Endothelial cell of umbilical vein (primary cell): Measurements from ENCODE around the gene CASP5. TPM values are rescaled to one million over a fixed set of nuclear protein-coding genes. Genes with fewer than 3 reads are reported as not detected.

Experiments
- BruUV-seq: library from RNA; stranded (reverse); fragments of 400-500 nt; replicated peaks from 2 replicates; lab custom pipeline; 2021; lab: Mats Ljungman, UMichigan
- CTCF ChIA-PET: fragments of 300-600, 350-600 bp; sonication (Branson Sonifier 250); formaldehyde crosslinking; loops from one replicate; lab custom pipeline; 2021; ENCODE audit warnings: antibody characterized with exemption, inconsistent platforms; lab: Charles Lee
- POLR2A ChIA-PET: fragments of 300-600, 350-600 bp; sonication (Branson Sonifier 250); formaldehyde crosslinking; loops from one replicate; lab custom pipeline; 2021; ENCODE audit warnings: antibody characterized with exemption, inconsistent platforms; lab: Charles Lee
- DNase-seq: peaks from one replicate; pipeline ENCODE4 v3.0.0-alpha.2; 2011; ENCODE audit warnings: low read depth, low spot score
- FAIRE-seq: peaks from 2 replicates; lab custom pipeline; 2011; peaks lifted over from hg19 to GRCh38; lab: Jason Lieb, UNC
- H2AFZ ChIP-seq: 2 replicates; pipeline ENCODE4 v1.6.0; 2012; ENCODE audit warnings: low read depth, low read length, control low read depth, inconsistent platforms
- H3K27ac ChIP-seq: 2 replicates; pipeline ENCODE4 v1.5.1; 2011; ENCODE audit warnings: low read depth, mild to moderate bottlenecking, control low read depth, low read length, moderate library complexity; ENCODE audit not compliant: insufficient read depth
- H3K27me3 ChIP-seq, 2 experiments: 2 replicates each; pipeline versions ENCODE4 v1.6.0 to v1.6.1; 2011; ENCODE audit warnings: low read length in 2 of 2, mixed read lengths in 1 of 2; ENCODE audit not compliant: control insufficient read depth in 2 of 2, insufficient read depth in 2 of 2
- H3K36me3 ChIP-seq, 2 experiments: 2 replicates in 1 of 2; 3 replicates in 1 of 2; pipeline ENCODE4 v1.5.1; 2011; ENCODE audit warnings: low read length in 2 of 2, mild to moderate bottlenecking in 1 of 2, moderate library complexity in 1 of 2; ENCODE audit not compliant: control insufficient read depth in 2 of 2, insufficient read depth in 2 of 2; ENCODE audit errors: extremely low read depth in 1 of 2
- H3K4me1 ChIP-seq: 3 replicates; pipeline ENCODE4 v1.5.1; 2011; ENCODE audit warnings: mild to moderate bottlenecking, low read length; ENCODE audit not compliant: control insufficient read depth, insufficient read depth; ENCODE audit errors: extremely low read depth
- H3K4me2 ChIP-seq: 2 replicates; pipeline ENCODE4 v1.6.1; 2011; ENCODE audit warnings: low read length, control low read depth, mixed read lengths; ENCODE audit not compliant: insufficient read depth
- H3K4me3 ChIP-seq, 3 experiments: fragments of 200-600 bp in 1 of 3; sonication (generic), shearing (Covaris generic) in 1 of 3; replicated peaks in 1 of 3; 2 replicates each; pipeline ENCODE4 v1.5.1; 2011 to 2016; ENCODE audit warnings: control low read depth in 3 of 3, low read length in 3 of 3, mild to moderate bottlenecking in 2 of 3, inconsistent platforms in 1 of 3, low read depth in 1 of 3, moderate library complexity in 1 of 3; ENCODE audit not compliant: insufficient read depth in 1 of 3
- H3K79me2 ChIP-seq: 2 replicates; pipeline ENCODE4 v1.6.0; 2012; ENCODE audit warnings: low read length, inconsistent platforms; ENCODE audit not compliant: control insufficient read depth, insufficient read depth
- H3K9ac ChIP-seq: replicated peaks from 2 replicates; pipeline ENCODE3; 2011; ENCODE audit warnings: low read length, control low read depth; ENCODE audit not compliant: insufficient read depth; ENCODE audit errors: extremely low read depth
- H3K9me1 ChIP-seq: replicated peaks from 3 replicates; pipeline ENCODE4 v1.6.0; 2011; ENCODE audit warnings: mild to moderate bottlenecking, low read length; ENCODE audit not compliant: control insufficient read depth, insufficient read depth; ENCODE audit errors: extremely low read depth
- H3K9me3 ChIP-seq: replicated peaks from 2 replicates; pipeline ENCODE4 v1.5.1; 2012; ENCODE audit warnings: low read length, inconsistent platforms; ENCODE audit not compliant: control insufficient read depth, insufficient read depth
- H4K20me1 ChIP-seq: replicated peaks from 2 replicates; pipeline ENCODE3; 2011; ENCODE audit warnings: mild to moderate bottlenecking, low read length; ENCODE audit not compliant: control insufficient read depth, insufficient read depth; ENCODE audit errors: extremely low read depth
- CTCF ChIP-seq, 2 donors: IDR thresholded peaks; 1 replicate in 1 of 2; 2 replicates in 1 of 2; pipeline ENCODE4 v1.5.1; 2011; ENCODE audit warnings: low read length in 2 of 2, mild to moderate bottlenecking in 2 of 2, moderate library complexity in 2 of 2, control low read depth in 1 of 2, inconsistent platforms in 1 of 2, low read depth in 1 of 2; ENCODE audit not compliant: insufficient read depth in 1 of 2; ENCODE audit errors: extremely low read depth in 1 of 2
- EZH2 ChIP-seq: IDR thresholded peaks from 2 replicates; pipeline ENCODE4 v1.6.1; 2012; ENCODE audit warnings: borderline replicate concordance, low read depth, mild to moderate bottlenecking, moderate library complexity, low read length, inconsistent platforms; ENCODE audit not compliant: severe bottlenecking
- FOS ChIP-seq: IDR thresholded peaks from 2 replicates; pipeline ENCODE4 v1.6.1; 2011; ENCODE audit warnings: mild to moderate bottlenecking, low read length, moderate library complexity, borderline replicate concordance; ENCODE audit not compliant: insufficient read depth
- GATA2 ChIP-seq: IDR thresholded peaks from 2 replicates; pipeline ENCODE4 v1.7.0; 2011; ENCODE audit warnings: low read depth, mild to moderate bottlenecking, moderate library complexity, mixed read lengths, low read length; ENCODE audit not compliant: insufficient read length, insufficient read depth
- JUN ChIP-seq: IDR thresholded peaks from 2 replicates; pipeline ENCODE4 v1.6.1; 2011; ENCODE audit warnings: borderline replicate concordance, low read depth; ENCODE audit not compliant: insufficient read length, insufficient read depth
- MAX ChIP-seq: IDR thresholded peaks from 2 replicates; pipeline ENCODE4 v1.6.1; 2011; ENCODE audit not compliant: insufficient read depth, insufficient read length
- MYC ChIP-seq: IDR thresholded peaks from one replicate; pipeline ENCODE4 v1.6.1; 2011; ENCODE audit warnings: mild to moderate bottlenecking, low read depth, low read length
- POLR2A ChIP-seq: IDR thresholded peaks from 2 replicates; pipeline ENCODE4 v1.6.1; 2012; ENCODE audit warnings: low read depth, mild to moderate bottlenecking, control low read depth, low read length
- POLR2AphosphoS5 ChIP-seq: IDR thresholded peaks from 2 replicates; pipeline ENCODE4 v1.6.1; 2012; ENCODE audit warnings: low read depth, mild to moderate bottlenecking, control low read depth, low read length, moderate library complexity; ENCODE audit not compliant: insufficient read depth
- dilution Hi-C: fragments of 300-500 bp; cut with MboI; formaldehyde crosslinking; loops from one replicate; pipeline ENCODE4 v1.15.0; 2019; ENCODE audit warnings: low sequenced_read_pairs; ENCODE audit not compliant: extremely low pct_ligation_motif_present
- intact Hi-C: fragments of 100-400 bp; cut with micrococcal nuclease; formaldehyde crosslinking; loops from one replicate; pipeline ENCODE4 v1.10.0; 2022
- polyA plus RNA-seq, 4 experiments: library from polyadenylated mRNA; depleted of rRNA in 3 of 4; stranded (reverse) in 3 of 4; unstranded in 1 of 4; fragments of >200 nt; gene quantifications; 2 replicates each; pipeline versions ENCODE4 v1.2.1 to v1.2.3, GENCODE V29; 2011 to 2012; ENCODE audit warnings: missing spikeins in 1 of 4
- total RNA-seq: library from RNA; stranded (reverse); gene quantifications from 2 replicates; pipeline ENCODE4 v1.2.3, GENCODE V29; 2021

The CASP5 gene
- total and polyA plus RNA-seq, 2 donors (not counting 3 experiments of a cell fraction or from before 2014, with no cell fraction given), result not detected

- DNase-seq, result no peak
- no peak for FAIRE-seq
- H2AFZ ChIP-seq, result no peak overlapping the region
- H3K9me1 ChIP-seq, result no peaks in the 10 kb centered on the region
- peak overlapping the region; percentile 95 for H3K4me2 ChIP-seq
- H3K27me3 ChIP-seq, result no peaks in the 10 kb centered on the region
- peaks cover 2 to 3% of the 10 kb centered on the region in 2 experiments for H3K36me3 ChIP-seq
- H3K4me1 ChIP-seq, result peaks cover 20% of the 10 kb centered on the region
- TF ChIP-seq JUN (no peak), GATA2 (no peak), EZH2 (no peak), FOS (no peak), CTCF (IDR thresholded peaks at IDR 0.05; ENCODE audit: extremely low read depth in 1 of 2, insufficient read depth in 1 of 2, low read depth in 1 of 2, low read length in 2 of 2) (no peak), POLR2AphosphoS5 (no peak), MAX (no peak), MYC (no peak), POLR2A (no peak)
- H3K9ac ChIP-seq, result no peak overlapping the region
- intact Hi-C loops (loop anchor here (2.0 to 10.0 kb wide), 4 partner anchors 15 to 609 kb away; no protein-coding TSS in a partner anchor), dilution Hi-C loops (no loop called here)
- no peaks in the 10 kb centered on the region for H3K9me3 ChIP-seq
- H3K27ac ChIP-seq, result no peak overlapping the region
- POLR2A ChIA-PET, result no interaction called here
- H3K4me3 ChIP-seq, result no peak overlapping the region
- H3K79me2 ChIP-seq, result peaks cover 59% of the 10 kb centered on the region
- CTCF ChIA-PET, result no interaction called here
- BruUV-seq, result no TSS peak
- no peaks in the 10 kb centered on the region for H4K20me1 ChIP-seq
Measured at GRCh38 chr11:104965735-104966134, 57.2 kb downstream of the CASP5 start.
